IPS DF 19.7 (cell line): Measurements from ENCODE around the gene UNC50.

Experiments used
- DNase-seq: peaks from one replicate; pipeline ENCODE4 v3.0.0-alpha.2; 2013; ENCODE audit warnings: low read depth, low spot score

Gene UNC50

GRCh38 chr2:98608116-98608961 lies at the start of gene UNC50, which contains the start of gene COA5:
Gene UNC50 (plus strand): TSS chr2:98608589. CDS start chr2:98609760, 1,171 bp downstream.
Gene COA5 (minus strand): TSS chr2:98608512. CDS start chr2:98608405, 107 bp downstream.
- peak; percentile 40 for DNase-seq

GRCh38 chr2:98558852-98559530 lies 49.4 kb upstream of the UNC50 start:
- no peak for DNase-seq

- DNase-seq: no peak
Measured at GRCh38 chr2:98559581-98559980, 48.8 kb upstream of the UNC50 start.

- DNase-seq: no peak
Measured at GRCh38 chr2:98560256-98560771, 48.1 kb upstream of the UNC50 start.

GRCh38 chr2:98561018-98561417 lies 47.4 kb upstream of the UNC50 start:
- no peak for DNase-seq

GRCh38 chr2:98561902-98562695 lies 46.3 kb upstream of the UNC50 start:
- DNase-seq: no peak

- no peak for DNase-seq
Measured at GRCh38 chr2:98563394-98563793, 45.0 kb upstream of the UNC50 start.

- no peak for DNase-seq
Measured at GRCh38 chr2:98564541-98565132, 43.8 kb upstream of the UNC50 start.

GRCh38 chr2:98565286-98565860 lies 43.0 kb upstream of the UNC50 start:
- no peak for DNase-seq

- DNase-seq: no peak
Measured at GRCh38 chr2:98565941-98566340, 42.4 kb upstream of the UNC50 start.

- no peak for DNase-seq
Measured at GRCh38 chr2:98568161-98568956, 40.0 kb upstream of the UNC50 start.

- DNase-seq: no peak
Measured at GRCh38 chr2:98569197-98569793, 39.1 kb upstream of the UNC50 start.

- DNase-seq: no peak
Measured at GRCh38 chr2:98569915-98570314, 38.5 kb upstream of the UNC50 start.

GRCh38 chr2:98570356-98570755 lies 38.0 kb upstream of the UNC50 start:
- DNase-seq: no peak

GRCh38 chr2:98571121-98571701 lies 37.2 kb upstream of the UNC50 start:
- no peak for DNase-seq

GRCh38 chr2:98571796-98572195 lies 36.6 kb upstream of the UNC50 start:
- DNase-seq: no peak

GRCh38 chr2:98572211-98572610 lies 36.2 kb upstream of the UNC50 start:
- DNase-seq: no peak

- no peak for DNase-seq
Measured at GRCh38 chr2:98572676-98573075, 35.7 kb upstream of the UNC50 start.

GRCh38 chr2:98573426-98573825 lies 35.0 kb upstream of the UNC50 start:
- no peak for DNase-seq
